M059J (cell line): Measurements from ENCODE around the gene CRACR2A. TPM values are rescaled to one million over a fixed set of nuclear protein-coding genes. Genes with fewer than 3 reads are reported as not detected.

Experiments
- DNase-seq: peaks from one replicate; pipeline ENCODE4 v3.0.0-alpha.2; 2012; ENCODE audit warnings: low read depth
- total RNA-seq: library from RNA; depleted of rRNA; stranded (reverse); fragments of >200 nt; shearing (Covaris generic); gene quantifications from 2 replicates; pipeline ENCODE4 v1.2.3, GENCODE V29; 2014

CRACR2A gene
- total RNA-seq, 1 experiment from 2014 or later: not detected

DNA sequence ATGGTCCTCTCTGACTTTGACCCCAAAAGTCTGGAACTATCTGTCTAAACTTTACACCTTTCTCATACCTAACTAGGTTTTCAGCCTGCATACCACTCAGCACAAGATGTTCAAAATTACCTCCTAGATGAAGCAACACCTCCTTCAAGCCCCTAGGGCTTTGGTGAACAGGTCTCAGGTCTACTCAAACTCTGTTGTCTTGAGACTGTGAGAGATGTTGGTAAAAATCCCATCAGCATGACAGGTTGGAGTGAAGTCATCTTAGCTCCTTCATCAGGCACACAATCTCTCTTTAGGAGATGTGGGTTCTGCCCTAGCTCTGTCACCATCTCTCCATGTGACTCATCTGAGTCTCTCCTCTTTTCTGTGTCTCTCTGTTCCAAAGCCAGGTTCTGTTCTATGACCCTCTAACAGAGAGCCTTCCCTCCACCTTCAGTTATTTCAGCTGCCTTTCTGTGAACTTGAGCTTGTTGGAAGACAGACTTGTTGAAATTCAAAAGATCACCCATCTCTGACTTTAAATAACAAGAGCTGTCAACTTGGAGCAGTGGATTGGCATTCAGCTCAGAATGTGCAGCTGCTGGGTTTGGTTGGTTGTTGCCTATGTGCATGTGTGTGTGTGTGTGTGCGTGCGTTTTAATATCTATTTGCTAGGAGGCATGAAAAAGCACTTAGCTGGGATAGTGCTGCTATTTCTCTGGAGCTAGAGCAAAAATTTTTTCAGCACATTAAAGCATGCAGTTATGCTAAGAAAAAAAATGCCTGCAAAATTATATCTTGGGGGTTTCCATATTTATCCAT lies 130.7 kb downstream of the CRACR2A start:
- DNase-seq: no peak

DNA sequence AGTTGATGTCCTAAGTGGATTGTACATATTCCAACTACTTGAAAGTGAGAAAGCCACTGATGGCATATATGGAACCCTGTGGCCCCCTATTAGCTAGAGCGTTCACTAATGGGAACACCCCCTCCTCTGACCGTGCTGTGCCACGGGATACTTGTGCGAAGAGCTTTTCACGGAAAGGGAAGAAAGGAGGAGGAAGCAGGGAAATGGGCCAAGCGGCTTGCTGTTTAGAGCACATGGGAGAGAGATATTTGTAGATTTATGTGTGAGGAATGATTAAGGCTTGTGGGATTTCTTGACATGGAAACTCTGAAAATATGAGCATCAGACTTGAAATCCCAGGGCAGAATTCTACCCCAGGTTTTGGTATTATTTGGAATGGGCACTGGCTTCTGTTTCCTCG lies 132.1 kb downstream of the CRACR2A start:
- no peak for DNase-seq

DNA sequence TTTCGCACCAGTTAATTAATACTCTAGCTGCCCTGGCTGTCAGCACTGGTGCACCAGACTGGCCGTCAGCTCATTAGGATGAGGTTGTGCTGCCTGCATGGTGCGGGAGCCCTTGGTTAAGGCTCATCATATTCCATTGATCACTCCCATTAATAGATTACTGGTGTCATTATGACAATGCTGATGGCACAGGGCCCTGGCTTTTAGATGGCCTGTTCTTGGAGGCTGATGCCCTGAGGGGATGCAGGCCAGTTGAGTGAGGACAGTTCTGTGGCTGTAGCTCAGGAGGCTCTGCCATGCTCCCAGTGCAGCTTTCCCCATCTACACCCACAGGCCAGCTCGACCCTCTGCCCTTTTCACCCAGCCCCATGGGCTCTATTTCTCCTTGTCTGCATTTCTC lies 135.3 kb downstream of the CRACR2A start:
- DNase-seq: no peak

DNA sequence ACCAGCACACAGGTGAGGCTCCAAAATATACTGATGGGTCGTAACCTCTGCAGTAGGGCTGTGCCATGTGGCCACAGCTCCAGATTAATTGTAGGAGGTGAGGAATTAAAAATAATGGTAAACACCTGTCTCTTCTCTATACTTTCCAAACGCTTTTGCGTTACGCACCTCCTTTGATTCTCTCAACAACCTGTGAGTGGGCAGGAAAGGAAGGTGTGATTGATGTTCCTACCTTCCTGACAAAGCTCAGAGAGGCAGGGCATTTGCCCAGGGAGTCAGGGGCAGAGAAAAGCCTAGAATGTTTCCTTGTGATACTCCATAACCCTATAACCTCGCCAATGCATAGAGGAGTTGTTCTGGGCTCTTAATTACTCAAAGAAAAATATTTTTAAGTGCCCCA lies 137.0 kb downstream of the CRACR2A start:
- no peak for DNase-seq

DNA sequence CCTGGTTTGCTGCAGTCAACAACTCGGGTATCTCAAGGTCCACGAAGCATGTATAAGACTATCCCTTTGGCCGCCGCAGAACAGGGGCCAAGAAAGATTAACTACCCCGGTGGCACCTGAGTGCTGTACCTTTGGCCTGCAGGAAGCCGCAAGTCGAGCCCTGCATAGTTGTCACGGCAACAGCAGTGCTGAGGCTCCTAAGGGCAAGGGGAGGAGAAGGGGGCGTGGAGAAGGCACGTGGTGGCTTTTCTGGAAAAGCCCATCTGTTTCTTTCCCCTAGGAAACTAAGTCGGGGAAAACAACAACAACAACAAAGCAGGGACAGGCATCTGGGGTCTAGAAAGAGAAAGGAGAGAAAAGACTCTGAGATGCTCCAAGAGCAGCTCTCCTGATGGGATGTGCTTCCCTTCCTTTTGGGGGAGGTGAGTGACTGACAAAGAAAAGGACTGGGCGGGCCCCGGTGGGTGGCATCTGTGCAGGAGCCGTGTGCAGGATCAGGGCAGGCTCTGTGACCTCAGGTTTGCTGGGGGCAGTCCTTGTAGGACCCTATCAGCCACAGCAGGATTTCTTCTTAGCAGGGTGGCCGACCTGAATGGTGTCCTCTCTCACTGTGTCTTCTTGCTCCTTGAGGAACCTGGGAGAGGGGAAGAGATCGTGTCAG lies 138.0 kb downstream of the CRACR2A start:
- DNase-seq: no peak

DNA sequence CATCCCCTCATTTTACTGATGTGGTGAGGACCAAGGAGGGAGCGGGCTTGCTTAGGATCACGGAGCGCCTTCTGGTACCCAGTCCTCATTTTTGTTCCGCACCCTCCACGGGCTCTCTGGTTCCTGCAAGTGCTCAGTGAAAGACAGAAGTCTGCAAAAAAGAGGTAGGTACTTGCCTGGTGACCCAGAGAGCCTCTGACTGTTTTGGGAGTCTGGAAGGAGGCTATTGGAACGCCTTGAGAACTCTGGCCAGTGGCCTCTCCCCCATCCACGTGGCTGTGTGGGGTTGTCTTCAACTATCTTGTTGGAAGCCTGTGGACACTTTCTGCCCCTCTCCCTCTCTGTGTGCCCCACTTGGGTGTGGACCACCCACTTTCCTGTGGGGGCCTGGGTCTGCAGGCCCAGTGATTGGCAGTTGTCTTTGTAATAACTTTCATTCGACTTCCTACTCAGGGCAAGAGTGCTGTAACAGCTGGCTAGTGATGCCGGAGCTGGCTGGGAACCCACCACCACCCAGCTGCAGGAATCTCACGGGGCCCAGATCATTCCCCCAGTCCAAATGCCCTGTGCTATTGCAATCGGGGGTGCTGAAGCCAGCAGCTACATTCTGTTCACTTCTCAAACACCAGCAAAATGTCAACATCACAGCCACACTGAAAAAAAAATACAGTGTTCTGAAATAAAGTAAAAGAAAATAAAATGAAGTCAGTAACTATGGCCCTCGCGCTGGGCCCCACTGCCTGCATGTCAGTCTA lies 139.1 kb downstream of the CRACR2A start:
- no peak for DNase-seq

DNA sequence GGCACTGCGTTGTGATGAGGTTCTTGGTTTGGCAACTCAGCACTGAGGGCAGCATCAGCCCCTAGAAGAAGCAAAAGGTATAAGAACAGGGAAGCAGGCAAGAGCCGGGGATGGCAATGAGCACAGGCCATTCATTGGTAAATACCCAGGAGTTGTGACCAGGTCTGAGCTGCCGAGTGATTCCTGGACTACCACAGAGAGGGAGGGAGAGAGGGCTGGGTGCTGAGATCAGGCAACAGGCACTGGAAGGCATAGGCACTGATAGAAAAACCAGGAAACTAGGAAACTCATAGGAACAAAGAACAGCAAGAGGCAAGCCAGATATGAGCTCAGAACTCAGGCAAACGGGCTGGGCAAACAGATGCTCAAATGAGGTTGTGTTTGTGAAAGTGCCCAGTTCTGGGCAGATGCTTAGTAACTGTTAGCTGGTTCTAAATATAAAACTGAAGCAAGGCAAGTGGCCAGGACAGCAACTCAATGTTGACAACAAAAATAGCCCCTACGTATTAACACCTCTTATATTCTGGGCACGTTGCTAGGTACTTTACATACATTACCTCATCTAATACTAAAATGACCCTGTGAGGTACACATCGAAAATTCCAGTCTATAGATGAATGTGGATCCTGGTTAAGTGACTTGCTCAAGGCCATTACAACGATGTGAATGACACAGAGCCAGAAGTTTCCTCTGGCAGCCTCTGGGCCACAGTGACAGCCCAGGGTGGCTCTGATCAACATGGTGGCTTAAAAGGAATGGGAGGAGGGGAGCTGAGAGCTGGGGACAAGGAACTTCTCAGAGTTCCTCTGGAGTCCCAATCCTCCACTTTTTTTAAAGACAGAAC lies 140.8 kb downstream of the CRACR2A start:
- no peak for DNase-seq

DNA sequence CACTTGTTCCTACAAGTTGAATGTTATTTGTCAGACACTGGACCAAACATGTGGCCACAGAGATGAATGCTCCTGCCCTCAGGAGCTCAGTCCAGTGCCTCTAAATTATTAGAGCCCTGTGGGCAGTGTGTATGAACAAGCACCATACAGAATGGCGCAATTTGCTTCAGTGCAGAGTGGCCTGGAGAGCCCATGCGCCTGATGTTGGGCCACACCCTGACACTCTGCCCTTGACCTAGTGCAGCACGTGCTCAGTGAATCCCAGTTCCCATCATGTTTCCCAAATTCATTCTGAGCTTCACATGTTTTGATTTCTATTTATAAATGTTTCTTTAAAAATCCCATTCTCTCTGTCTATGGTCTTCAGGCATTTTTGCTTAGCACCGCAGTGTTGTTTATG lies 145.1 kb downstream of the CRACR2A start:
- DNase-seq: no peak

DNA sequence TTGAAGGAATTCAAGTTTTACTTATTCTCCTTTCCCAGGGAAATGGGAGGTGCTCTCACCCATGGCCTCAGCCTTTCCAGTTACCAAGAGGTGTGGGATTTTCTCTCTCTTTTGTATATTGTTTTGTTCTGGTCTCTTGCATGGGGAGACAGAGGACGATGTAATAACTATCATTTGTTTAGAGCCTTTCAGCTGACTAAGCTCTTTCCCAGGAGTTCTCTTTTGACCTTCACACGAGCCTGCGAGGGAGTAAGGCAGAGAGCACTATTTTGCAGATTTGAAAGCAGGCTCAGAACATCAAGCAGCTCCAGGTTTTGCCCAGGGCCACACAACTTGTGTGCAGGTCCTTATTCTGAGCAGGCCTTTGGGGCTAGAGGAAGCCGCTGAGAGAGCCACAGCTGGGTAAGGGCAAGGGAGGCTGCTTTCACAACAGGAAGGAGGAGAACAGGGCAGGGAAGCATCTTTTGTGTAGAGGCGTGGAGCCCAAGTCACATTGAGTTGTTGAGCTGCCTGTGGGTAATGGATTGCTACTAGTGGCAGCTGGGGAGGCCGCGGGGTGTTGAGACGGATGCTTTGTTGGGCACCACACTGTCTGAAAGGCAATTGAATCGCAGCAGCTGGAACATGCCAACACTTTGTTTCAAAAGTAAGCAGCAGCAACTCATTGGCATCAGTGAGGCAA lies 145.7 kb downstream of the CRACR2A start:
- DNase-seq: no peak

DNA sequence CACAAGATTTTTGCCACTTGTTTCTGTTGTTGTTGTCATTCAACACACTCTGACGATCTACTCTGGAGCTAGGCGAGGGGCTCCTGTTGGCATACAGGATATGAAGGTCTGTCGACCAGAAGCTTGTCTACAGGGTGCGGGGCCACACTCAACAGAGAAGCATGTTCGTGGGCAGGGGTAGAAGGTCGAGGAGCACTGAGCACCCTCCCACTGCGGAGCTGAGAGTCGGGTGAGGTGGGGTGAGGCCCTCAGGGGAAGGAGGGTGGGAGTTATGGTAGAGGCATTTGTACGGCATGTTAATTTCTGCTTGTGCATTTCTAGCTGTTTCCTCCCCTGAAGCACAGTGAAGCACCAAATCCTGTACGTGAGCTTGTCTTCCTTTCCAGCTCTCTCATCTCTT lies 146.8 kb downstream of the CRACR2A start:
- no peak for DNase-seq

DNA sequence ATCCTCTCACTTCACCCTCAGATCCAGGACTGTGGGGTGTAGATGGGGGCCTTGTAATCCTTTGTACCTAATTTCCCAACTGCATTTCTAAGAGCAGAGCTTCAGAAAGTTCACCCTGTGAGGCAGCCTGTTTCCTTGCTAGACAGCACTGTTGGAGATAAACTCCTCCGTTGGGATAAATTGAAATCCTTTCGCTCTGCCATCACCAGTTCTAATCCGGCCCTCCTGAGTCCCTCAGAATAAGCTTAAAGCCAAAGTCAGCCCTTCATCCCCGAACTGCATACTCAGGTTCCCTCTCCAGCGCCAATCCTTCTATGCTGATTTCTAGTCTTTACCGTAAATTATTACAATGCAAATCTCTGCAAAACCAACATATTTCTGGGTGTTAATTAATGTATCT lies 147.2 kb downstream of the CRACR2A start:
- no peak for DNase-seq

DNA sequence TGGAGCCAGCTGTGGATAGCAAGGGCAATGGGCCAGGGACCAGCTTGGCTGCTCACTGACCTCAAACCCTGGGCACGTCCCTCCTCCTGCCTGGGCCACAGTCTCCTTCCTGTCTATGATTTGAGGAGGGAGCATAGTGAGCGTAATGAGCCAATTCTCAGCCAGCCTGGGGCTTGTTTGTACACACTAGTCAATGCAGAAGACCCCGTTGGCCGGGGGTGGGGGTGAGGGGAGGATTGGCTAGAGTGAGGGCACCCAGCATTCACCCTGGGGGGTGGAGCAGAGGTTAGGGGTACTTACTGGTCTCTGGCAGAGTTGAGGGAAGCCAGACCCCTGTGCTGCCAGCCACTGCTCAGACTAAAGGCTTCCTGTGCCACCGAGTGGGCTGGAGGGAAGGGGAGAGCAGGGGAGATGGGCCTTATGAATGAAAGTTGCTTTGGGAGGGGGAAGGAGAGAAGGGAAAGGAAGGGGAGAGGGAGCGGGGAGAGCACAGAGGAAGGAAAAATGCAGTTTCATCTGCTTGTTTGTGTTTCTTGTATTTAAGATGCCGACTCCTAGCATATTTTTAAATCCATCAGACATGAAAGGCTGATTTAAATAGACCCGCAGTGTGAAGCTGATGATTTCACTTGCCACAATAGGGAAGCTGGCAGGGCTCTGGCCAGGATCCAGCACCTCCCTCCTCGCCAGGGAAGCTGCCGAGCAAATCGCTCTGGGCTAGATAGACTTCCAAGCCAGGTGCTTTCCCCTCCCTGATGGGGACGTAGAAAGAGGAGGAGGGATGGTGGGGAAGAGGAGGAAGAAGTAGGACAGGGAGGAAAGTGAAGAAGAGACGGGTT lies 147.9 kb downstream of the CRACR2A start:
- peak; percentile 17 for DNase-seq

DNA sequence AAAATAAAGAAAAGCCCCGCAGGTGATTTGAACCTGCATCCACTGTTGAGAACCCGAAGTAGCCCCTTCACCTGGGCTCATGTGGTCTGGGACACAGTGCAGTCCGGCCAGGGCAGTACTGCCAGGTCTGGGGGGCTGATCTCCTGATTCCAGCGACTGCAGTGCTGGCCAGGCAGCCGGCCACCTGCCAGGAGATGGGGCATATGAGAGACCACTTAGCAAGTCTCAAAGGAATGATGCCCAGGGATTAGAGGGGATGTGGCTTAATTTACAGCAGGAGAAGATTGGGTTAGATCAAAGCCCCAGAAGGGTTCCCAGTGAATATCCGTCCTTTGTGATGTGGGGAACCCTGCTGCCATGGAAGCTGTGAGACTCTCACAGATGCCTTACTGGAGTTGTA lies 148.6 kb downstream of the CRACR2A start:
- DNase-seq: no peak

DNA sequence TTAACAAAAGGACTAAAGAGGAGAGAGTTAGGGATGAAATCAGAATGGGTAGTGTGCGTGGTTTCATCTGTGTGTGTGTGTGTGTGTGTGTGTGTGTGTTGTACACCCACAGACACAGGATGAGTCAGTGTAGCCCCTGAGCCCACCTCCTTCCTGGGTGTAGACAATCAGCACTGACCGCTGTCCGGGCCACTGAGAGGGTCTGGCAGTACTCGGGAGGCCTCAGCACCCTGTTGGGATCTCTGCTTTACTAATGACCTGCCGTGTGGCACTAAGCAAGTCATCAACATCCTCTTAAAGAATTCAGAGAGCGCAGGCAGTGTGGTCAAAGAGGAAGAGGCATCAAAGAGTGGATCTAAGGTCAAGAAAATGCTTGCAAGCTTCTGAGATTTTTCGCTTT lies 149.3 kb downstream of the CRACR2A start:
- DNase-seq: no peak

DNA sequence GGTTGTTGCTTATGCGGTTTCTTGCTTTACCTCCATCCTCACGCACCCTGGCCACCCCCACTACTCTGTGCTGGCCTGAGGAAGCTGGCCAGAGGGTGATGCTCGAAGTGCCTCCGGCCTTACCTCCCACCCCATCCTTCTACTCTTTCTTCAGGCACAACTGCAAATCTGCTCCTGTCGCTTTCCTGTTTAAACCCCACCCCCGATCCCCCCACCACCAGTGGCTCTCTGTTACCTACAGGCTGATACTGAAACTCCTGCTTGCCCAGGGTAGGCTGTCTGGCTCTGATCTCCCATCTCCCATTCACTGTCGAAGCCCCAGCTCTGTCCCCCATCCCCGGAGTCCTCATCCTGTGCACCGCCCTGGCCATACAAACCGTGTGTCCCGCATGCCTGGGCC lies 150.4 kb downstream of the CRACR2A start:
- DNase-seq: no peak

DNA sequence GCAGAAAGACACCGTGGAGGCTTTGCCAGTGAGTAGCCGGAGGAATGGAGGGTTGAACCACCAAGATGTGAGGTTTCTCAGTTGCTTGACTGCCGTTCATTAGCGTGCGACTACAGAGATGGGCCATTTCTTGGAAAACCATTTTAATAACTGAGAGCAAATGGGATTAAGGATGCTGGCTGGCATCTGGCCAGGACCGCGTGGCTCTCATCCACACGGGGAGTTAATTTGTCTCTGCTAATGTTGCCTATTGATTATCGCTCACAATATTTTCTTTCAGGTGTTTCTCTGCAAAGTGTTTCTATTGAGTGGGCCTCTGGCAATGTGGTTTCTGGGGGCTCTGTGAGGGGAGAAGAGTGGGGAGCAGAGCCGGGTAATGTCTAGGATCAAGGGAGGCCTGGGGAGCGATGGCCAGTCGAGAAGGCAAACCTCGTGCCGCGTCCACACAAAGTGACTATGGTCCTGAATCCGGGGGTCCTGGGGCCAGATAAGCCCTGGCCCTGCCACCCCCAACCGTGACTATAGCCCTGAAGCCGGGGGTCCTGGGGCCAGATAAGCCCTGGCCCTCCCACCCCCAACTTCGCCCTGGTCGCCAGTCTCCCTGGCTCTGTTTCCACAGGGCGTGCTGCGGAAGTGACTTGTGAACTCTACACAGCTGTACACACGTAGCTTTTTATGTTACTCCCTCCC lies 151.3 kb downstream of the CRACR2A start:
- DNase-seq: no peak

DNA sequence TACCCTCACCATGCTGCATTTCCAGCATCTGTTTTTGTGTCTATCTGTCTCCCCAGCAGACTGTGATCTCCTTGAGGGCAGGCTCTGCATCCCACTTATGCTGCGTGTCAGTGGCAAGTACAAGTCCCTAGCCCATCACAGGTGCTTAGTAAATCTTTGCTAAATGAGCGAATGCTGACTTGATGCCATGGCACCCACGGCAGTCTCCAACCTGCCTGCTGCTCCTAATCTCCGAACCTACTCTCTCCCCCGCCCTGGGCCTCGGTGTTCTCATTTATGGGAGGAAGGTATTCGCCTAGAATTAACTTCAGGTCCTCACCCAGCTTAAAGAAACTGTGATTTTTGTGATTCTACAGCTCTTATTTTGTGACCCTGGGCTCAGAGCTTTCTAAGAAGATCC lies 152.0 kb downstream of the CRACR2A start:
- DNase-seq: no peak

DNA sequence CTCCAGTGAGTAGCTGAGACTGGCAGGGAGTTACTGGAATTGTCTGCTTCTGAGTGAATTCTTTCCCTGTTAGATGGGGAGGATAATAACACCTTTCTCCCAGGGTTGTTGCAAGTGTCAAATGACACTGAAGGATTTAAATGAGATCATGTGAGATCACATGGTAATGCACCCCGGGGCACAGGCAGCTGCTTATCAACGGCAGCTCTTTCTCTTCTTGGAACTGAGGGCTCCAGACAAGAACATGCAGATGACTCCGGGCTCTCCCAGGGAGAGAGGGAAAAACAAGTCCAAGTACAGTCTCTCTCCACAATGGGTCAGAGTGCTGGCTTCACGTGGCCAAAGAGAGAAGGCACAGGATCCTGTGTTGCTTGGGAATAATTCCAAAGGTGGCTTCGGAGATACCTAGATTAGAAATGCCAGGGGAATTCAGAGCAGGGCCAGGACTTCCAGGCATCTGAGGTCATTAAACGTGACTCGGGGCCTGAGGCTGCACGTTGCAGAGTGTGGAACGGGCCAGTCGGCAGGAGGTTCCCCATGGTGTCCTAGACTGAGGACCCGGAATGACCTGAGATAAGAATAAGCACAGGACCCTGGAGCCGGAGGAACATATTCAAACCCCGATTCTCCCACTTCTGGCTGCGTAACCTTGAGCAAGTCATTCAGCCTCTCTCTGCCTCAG lies 152.7 kb downstream of the CRACR2A start:
- no peak for DNase-seq
